GM18868 (cell line): ENCODE results near the gene CACNB2.

Experiments used
- ATAC-seq: cut with Tn5 transposase; IDR thresholded peaks from one replicate; pipeline ENCODE4 v1.9.1; 2021; ENCODE audit warnings: mild to moderate bottlenecking, moderate library complexity; ENCODE audit not compliant: unreplicated experiment

Gene CACNB2

DNA sequence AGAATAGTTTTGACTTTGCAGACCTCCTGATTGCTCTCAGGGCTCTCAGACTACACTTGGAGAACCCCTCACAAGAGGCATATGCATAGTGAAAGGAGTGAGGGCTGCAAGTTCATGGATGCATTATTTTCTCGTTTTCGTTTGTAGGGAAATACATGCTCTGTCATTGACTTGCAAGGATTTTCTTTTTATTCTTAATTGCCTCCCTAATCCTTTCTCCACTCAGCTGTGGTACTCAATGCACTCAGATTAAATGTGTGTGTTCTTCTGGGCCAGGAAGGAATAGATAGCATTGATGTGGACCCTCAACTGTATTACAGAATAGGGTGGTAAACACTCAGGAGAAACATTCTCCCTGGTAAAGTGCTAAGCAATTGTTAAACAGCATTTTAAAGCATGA is 188.7 kb downstream of the CACNB2 start:
- ATAC-seq: no peak

DNA sequence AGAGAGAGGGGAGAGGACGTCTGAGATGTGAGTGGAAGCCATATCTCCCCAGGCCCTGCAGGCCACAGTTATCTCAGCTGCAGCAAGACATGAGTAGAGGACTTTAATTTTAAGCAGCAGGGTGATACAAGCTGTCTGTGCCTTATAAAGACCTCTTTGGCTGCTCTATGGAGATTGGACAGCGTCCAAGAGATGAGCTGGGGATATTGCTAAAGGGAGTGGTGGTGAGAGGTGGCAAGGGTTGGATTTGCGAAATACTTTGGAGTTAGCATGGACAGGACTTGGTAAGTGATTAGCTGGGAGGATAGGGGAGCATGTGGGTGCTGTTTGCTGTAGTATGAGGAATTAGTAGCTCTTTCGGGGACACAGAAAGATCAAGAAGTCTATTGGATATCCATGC is 191.8 kb downstream of the CACNB2 start:
- no peak for ATAC-seq

DNA sequence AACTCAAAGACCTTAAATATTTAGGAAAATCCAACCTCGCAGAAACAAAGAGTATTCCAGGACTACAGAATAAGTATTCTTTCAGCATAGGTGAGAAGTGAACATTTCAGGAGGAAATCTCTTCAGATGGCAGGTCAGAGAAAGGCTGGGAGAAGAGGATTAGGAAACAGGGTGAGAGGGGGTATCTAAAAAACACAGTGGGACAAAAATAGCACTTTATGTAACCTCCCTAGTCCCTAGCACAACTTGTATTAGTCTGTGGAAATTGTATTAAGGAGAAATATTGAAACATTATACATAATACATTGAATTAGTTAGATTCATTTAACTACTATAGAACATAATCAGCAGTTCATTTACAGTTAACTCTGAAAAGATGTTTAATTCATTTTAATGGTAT is 192.3 kb downstream of the CACNB2 start:
- ATAC-seq: no peak

DNA sequence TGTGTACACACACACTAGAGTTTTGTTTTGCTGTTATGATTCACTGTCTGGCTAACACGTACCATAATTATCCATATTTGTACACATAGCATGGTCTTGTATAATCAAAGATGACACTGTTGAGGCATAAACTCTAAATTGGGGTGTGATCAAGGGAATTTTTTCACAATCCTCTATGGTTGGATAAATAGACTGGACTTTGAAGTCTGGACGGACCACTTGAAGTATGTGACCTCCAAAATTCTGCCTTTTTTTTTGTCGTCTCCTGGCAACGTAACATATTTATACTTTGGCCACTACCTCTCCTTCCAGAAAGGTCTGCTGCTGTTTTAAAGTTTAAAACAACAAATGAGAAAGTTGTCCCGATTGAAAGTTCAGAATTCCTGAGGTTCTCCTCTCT is 193.4 kb downstream of the CACNB2 start:
- no peak for ATAC-seq

DNA sequence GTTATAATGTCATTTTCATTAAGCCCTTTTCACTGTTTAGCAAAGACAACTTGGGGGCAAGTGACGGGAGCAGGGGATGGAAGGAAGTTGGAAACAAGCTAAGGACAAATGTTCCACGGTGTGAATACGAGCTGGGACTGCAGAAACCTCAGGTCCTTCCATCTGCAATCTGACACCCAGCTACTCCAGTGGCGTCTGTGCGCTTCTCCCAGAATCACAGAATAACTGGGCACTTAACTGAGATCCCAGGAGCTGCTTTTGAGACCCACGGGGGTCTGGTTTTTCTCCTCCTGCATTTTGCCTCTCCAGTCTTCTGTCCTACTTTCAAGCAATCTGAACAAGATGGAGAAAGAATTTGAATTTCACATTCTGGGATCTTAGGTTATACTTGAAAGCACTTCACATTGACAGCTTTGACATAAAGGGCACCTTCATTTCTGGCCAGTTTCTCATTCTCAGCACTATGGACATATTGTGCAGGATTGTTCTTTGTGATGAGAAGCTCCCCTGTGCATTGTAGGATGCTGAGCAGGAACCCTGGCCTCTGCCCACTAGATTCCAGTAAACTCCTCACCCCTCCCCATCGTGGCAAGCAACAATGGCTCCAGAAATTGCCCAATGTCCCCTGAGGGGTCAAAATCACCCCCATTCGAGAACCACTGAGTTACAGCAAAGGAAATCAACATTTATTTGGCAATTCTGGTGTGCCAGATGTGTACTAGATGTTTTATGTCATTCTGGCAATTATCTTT is 194.1 kb downstream of the CACNB2 start:
- no peak for ATAC-seq

DNA sequence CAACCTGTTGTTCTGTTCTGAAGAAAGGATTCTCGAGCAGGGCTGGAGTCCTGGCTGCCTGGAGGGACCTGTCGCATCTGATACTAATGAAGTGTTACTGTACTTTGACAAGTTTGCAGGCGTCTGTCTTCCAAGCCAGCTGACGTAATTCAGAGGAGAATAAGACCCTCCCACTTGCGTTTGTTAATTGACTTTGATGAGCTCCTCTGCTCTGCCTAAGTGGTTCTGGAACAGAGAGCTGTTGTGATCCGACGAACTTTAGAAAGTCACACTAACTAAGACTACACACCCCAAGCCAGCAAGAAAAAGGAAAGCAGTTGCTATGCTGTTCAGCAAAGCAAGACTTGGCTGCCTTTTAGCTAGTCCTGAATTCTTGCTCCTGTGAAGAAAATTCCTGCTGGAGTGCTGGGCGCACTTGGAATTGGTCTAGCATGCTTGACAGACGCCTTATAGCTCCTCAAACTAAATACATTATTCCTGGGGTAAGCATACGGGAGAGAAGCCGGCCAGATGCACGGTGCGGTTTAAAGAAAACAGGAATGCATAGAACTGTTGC is 200.3 kb downstream of the CACNB2 start:
- no peak for ATAC-seq

DNA sequence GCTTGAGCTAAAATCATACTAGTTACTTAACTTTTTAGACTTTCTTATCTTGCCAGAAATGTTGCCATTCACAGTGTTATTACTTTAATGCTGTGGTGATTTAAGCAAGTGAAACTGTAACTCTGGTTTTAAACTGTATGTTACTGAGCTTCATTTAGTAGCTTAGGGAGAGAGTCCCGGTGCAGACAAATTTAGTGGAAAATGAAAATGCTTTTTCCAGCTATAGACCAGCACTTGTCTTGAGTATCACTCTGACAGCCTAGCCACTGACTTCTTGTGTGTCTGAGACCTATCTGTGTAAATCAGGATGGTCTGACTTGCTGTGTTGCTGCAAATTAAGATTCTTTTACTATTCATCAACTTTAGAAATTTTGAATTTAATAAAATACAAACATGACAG is 200.8 kb downstream of the CACNB2 start:
- ATAC-seq: no peak

DNA sequence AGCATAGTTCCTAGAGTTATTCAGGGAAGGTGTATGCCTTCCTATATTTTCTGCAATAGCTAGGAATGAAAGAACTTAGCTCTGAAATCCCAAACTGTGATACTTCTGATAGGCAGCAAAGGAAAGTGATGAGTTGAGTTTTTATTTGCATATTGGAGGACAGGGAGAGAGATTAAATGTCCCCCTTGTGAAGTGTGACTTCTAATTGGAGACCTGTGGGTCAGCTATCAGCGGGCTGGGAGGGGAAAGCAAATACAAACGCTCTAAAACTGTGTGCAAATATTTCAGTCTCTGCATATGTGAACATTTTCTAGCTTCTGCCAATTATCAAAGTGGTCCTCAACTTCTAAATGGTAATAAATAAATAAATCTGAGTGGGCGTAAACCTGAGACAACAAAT is 203.3 kb downstream of the CACNB2 start:
- ATAC-seq: no peak

DNA sequence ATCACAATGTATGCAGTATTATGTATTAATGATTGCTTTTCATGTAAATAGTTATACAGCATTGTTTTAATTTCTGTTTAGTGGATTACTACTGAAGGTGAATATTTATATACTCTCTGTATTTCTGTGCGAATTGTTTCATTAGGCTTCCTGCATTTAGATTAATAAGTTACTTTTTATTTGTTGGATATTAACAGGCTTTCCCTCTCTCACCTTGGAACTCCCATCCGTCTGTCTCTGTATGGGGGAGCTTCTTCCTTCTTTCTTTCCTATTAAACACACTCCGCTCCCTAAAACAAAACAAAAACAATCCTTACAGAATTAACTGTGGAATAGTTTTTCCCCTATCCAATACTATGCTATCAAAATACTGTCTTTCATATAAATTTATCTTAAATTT is 205.1 kb downstream of the CACNB2 start:
- no peak for ATAC-seq

DNA sequence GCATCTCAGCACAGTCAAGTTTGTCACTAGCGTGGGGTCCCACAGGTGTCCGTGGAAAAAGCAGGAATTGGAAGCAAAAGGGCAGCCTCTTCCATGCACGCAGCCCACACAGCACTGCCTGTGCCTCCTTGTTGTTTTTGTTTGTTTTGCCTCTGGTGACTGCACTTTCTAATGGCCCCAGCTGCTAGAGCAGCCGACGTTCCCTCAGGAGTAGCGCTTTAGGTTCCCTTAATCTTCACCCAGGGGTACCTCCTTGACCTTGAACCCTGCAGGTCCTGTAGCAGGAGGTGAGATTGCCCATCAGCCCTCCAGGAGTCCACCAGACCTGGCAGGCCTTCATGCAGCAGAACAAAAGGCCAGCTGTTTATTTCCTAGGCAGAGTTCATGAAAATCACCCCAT is 210.1 kb downstream of the CACNB2 start:
- no peak for ATAC-seq

DNA sequence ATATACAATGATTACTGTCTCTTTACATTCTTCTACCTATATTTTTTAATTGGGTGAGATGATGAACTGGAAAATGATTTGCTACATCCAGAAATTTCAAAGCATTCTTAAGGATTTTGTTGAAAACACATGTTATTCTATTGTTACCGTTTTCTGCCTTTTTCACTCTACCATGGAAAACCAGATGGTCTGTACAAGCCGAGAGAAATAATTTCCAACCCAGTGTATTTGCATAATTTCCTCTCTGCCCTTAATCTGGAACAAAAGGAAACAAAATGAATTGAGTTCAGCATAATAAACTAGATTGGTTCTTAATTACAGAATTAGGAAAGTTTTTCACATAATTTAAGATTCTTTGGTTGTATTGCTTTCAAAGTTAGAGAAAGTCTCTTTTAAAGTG is 211.2 kb downstream of the CACNB2 start:
- no peak for ATAC-seq

DNA sequence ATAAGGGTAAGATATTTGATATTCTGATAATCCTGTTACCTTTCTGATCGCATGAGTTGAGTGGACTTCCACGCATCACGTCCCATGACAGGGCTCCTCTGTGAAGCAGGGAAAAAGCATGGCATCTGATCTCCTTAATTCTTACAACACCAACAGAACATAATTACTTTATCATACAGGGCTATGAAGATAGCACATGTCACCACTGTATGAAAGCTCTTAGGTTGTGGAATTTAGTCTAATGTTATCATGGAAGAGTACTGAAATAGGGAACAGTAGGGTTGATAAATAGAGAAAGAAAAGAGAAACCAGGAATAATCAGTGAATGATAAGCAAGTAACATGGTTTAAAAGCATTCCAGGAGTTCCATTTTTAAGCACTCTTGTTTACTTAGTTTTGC is 212.0 kb downstream of the CACNB2 start:
- ATAC-seq: no peak

DNA sequence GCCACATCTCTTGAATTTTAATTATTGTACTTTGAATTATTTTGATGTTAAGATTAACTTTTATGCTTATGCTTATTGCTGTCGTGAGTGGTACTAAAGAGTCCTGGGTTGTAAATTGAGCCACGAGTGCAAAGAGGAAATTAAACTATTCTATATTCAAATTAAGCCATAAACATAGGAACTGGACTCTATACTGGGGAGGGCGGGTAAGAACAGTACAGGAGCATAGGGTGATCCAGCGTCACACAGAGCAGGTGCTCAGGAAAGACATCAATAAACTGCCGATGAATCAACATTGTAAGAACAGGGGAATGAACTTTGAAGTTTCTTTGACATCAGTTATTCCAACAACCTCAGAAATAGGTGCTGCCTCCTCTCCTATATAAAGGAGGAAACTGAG is 219.6 kb downstream of the CACNB2 start:
- no peak for ATAC-seq

DNA sequence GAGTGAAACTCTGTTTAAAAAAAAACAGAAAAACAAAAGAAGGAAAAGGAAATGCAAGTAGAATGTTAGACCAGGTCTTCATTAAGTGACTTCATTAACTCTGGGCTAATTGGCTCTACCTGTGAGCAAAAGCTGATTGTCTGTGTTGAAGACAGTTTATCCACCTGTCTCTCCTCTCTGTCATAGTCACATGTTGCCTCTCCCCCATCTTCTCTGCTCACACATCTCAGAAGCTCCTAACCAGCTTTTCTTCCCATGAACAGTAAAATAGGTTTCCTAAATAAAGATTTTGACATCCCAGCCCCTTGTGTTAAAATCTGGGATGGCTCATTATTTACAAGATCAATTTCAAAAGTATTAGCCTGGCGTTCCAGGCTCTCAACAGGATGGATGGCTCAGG is 222.7 kb downstream of the CACNB2 start:
- ATAC-seq: no peak

DNA sequence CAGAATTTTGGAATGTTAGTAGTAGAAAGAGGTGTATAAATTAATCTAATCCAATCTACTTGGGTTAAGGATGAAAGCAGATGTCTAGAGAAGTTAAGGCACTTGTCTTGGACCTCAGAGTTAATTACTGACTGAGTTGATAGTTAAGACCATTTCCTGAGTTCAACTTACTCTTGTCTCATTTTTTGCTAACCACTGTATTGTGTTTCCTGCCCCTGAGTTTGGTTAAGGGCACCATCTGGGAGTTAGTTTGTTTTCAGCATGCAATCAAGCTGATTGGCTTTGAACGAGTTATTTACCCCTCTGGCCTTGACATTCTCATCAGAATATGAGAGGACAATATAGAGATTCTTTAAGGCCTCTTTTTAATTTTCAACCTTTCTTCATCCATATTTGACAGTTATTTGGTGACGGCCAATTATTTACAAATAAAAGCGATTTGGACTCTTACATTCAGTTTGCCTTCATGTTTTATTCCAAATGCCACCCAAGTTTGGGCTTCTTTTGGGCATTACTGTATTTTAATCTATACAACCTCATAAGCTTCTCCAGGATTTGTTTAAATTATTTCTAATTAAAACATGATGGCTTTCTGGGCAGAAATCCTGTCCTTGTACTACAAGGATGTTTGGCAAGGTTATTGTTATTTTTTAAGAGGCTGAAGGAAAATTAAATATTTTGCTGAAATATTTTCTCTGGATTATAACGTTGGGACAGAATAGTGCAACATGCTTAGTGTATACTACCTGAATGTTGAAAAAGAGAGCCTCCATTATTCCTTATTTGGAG is 225.0 kb downstream of the CACNB2 start:
- no peak for ATAC-seq

DNA sequence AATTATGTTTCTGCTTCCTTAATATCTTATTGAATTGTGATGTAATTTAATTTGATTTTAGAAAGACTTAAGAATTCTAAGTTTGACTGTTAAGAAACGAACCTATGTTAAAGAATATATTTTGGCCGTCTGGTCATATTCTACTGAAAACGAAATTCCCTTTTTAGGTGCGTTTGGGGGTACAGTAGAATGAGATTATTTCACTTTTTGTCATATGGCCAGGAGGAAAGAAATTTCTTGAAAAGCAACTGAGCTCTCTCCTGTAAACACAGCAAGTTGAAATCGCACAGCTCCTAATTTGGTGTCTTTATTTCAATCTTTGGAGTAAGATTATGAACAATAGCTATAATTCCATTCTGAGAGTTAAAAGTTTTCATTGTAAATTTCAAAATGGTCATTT is 227.6 kb downstream of the CACNB2 start:
- no peak for ATAC-seq

DNA sequence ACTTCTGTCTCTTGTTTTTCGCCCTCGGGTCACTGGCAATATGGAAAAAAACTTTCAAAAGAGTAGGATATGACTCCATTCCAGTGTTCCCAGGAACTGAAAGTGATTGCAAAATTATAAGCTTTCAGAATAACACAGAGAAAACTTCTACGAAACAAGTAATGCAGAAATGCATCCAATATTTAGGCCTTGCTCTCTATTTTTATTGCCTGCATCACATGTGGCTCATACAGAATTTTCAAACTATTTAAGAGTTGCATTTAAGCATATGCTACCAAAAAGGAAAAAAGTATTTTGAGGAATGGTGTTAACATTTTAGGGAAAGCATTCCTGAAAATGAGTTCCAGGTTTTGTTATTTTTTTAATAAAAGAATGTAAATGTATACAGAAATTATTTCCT is 228.0 kb downstream of the CACNB2 start:
- no peak for ATAC-seq

DNA sequence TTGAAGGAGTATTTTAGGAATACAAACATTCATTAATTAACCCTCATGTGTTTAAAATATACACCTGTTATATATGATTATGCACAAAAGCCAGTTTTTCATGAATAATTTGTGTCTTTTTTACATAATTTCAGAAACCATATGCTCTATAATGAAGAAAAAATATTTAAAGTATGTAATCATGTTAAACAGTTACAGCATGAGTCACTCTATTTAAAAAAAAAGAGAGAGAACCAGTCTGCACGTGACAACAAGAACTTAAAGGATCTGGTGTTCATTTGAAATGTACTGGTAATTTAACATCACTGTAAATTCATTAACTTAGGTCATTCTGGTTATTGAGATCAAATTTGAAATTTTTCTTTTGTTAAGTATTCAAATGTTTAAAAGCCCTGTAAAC is 228.5 kb downstream of the CACNB2 start:
- ATAC-seq: no peak

DNA sequence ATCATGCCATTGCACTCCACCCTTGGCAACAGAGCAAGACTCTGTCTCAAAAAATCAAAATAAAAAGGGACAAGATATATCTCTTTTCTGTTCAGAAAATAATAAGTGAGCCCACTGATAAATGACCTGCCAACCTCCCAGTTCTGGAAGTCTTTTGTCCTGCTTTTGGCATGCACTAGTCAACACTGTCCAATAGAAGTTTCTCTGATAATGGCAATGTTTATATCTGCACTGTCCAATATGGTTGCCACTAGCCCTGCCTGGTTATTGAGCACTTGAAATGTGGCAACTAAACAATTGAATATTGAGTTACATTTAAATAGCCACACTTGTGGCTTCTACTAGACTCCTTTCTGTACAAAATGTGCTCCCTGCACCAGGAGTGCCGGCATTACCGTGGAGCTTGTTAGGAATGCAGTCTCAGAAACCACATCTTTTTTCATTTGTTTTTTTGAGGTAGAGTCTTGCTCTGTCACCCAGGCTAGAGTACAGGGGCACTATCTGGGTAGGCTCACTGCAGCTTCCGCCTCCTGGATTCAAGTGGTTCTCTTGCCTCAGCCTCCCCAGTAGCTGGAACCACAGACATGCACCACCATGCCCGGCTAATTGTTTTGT is 229.7 kb downstream of the CACNB2 start:
- no peak for ATAC-seq

DNA sequence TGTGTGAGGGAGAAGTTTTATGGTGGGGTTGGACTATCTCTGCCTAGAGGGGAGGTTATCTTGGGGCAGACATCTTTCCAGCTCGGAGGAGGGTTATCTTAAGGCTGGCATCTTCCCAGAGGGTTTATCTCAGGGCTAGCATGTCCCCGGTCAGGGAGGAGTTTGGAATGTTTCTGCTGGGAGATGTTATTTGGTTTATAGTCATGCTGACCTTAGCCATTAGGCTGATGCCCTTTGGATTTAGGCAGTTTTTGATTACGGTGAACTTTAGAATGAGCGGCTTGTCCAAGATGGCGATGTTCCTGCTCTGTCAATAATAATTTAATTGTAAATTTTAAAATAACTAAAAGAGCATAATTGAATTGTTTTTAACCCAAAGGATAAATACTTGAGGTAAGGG is 236.4 kb downstream of the CACNB2 start:
- ATAC-seq: no peak

DNA sequence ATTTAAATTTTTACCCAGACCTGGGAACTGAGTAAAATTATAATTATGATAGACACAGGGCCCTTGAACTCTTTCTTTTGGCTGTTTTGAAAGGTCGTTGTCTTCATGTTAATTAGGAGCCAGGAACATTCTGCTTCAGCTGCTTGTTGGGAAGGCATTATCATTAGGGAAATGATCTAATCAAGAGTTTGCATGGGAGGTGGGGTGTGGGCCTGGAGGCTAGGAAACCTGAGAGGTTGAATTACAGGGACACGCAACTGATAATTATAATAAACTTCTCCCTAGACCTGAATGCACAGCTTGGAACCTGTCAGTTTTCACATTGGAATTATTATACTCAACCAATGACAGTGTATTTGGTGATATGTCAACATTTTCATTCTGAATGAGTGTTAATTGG is 237.7 kb downstream of the CACNB2 start:
- ATAC-seq: no peak

DNA sequence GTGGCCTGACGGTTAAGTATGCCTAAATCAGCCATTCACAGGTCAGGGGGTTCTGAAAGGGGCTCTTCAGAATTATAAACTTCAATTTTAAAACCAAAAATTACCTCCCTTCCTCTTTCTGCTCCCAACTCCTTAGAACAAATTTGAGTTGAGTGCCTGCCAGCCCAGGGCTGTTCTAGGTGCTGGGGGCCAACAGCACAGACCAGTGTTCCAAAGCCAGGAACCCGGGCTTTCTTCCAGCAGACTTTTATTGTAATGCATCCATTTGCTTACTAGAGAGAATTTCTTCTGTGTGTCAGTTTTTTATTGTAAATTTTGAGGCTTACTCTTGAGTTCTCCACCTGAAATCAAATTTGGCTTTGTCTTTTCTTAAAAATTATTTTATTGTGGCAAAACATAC is 238.5 kb downstream of the CACNB2 start:
- ATAC-seq: no peak
